Activated T-helper 2 cell treated with anti-CD3 and anti-CD28 coated beads, Interferon-gamma antibody, Interleukin-2, Interleukin-4, amounts not matched to agents 10 μg/mL and 5 μg/mL and 100 μg/mL, durations not matched to agents 14 hours and 24 hours and 36 hours (primary cell): Measurements from ENCODE around the gene CCDC51. TPM values are rescaled to one million over a fixed set of nuclear protein-coding genes. Genes with fewer than 3 reads are reported as not detected.
A peak's percentile ranks its signal among the peaks of the same experiment; 100 is the strongest.
"Not testable (repeated sequence)": the region's sequence is repeated elsewhere in the genome, so short reads cannot be mapped to it uniquely, and the experiment has no call there.

Experiments
- DNase-seq: peaks from one replicate; pipeline ENCODE4 v3.0.0; 2021; ENCODE audit warnings: low spot score
- H3K27ac Mint-ChIP-seq: one replicate; pipeline ENCODE4 v1.8.0; 2021; ENCODE audit warnings: mixed read lengths
- H3K27me3 Mint-ChIP-seq: one replicate; pipeline ENCODE4 v1.8.0; 2021; ENCODE audit warnings: low read depth, mixed read lengths
- H3K36me3 Mint-ChIP-seq: one replicate; pipeline ENCODE4 v1.8.0; 2021; ENCODE audit warnings: low read depth, mixed read lengths
- H3K4me1 Mint-ChIP-seq: one replicate; pipeline ENCODE4 v1.8.0; 2021; ENCODE audit warnings: low read depth, mixed read lengths
- H3K4me3 Mint-ChIP-seq: one replicate; pipeline ENCODE4 v1.8.0; 2021; ENCODE audit warnings: low read depth, mild to moderate bottlenecking, moderate library complexity, mixed read lengths
- H3K9me3 Mint-ChIP-seq: one replicate; pipeline ENCODE4 v1.8.0; 2021; ENCODE audit warnings: mixed read lengths
- intact Hi-C: fragments of 100-400 bp; cut with micrococcal nuclease; formaldehyde crosslinking; loops from one replicate; pipeline ENCODE4 v1.15.1; 2023
- total RNA-seq: library from RNA; stranded (reverse); gene quantifications from 2 replicates; pipeline ENCODE4 v1.2.3, GENCODE V29; 2022

Gene CCDC51
- total RNA-seq, 1 donor from 2014 or later: 22.2 TPM

DNA sequence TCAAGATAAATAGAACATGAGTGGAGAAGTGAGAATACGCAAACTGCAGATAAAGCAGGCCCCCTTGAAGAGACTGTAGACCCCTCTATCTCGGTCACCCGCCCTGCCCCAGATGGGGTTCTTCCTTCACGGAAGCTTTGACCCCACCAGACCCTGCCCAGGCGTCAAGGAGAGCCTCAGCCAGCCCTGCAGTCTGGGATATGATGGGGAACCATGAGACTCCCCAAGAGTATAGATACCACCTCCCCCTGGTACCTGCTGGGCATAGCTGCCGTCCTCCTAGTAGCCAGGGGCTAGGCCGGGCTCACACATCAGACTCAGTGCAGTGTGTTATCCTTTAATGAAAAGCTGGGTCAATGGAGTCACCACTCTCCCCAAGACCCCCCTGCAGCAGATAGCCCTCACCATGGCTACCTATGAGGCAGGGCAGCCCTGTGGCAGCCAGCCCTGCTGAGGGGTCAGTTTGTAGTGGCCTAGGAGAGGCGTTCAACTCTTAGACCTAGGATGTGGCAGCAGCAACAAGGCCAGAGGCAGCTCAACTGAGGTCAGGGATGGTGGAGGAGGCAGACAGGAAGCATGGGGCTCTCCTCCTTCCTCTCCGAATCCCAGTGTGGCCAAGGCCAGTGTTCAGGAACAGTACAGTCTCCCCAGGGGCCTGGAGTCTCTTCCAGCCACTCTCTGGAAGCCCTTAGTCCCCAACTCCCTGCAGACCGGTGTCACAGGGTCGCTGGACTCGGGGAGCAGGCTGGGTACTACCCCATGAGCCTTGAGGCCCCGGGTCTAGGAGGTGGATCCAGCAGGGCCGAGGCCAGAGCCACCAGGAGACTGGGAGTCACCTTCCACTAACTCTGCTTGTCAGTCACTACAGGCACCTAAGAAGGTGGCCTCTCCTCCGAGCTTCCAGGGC lies 36.1 kb downstream of the CCDC51 start:
- Mint-ChIP-seq H3K36me3 (no peaks in the 10 kb centered on the region), H3K27ac (no peak overlapping the region), H3K27me3 (no peaks in the 10 kb centered on the region), H3K4me1 (no peaks in the 10 kb centered on the region), H3K9me3 (no peaks in the 10 kb centered on the region), H3K4me3 (no peak overlapping the region)
- intact Hi-C loops: loop anchor here (5.0 kb wide), 1 partner anchor 234 kb away; the partner anchor contains the start of gene SLC26A6
- no peak for DNase-seq

GRCh38 chr3:48402907-48403306 lies 37.0 kb downstream of the CCDC51 start:
- H3K36me3 Mint-ChIP-seq: no peaks in the 10 kb centered on the region
- DNase-seq: no peak
- H3K4me3 Mint-ChIP-seq: no peak overlapping the region
- no peaks in the 10 kb centered on the region for H3K4me1 Mint-ChIP-seq
- no peaks in the 10 kb centered on the region for H3K27me3 Mint-ChIP-seq
- H3K27ac Mint-ChIP-seq: no peak overlapping the region
- H3K9me3 Mint-ChIP-seq: no peaks in the 10 kb centered on the region
- intact Hi-C loops: loop anchor here (5.0 kb wide), 1 partner anchor 234 kb away; the partner anchor contains the start of gene SLC26A6

DNA sequence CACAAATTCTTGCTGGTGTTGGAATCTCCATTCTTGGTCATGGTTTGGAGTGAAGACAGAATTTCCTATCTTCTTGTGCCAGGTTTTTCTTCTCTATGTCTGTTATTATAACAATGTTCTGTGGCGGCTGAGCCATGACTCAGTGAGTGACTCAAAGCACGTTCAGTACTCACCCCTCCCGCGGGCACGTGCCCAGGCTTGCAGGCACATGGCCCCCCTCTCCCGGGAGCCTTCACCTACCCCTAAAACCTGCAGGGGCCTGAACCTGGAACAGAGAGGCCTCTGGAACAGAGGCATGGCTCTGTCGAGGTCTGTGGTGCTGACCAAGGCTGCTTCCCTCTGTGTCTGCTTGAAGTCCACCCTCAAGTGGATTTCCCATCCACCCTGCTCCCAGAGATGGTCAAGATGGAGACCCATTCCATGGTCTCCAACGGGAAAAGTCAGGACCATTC lies 37.6 kb downstream of the CCDC51 start:
- no peaks in the 10 kb centered on the region for H3K27me3 Mint-ChIP-seq
- H3K27ac Mint-ChIP-seq: no peak overlapping the region
- intact Hi-C loops: loop anchor here (5.0 kb wide), 1 partner anchor 235 kb away; the partner anchor contains the start of gene SLC26A6
- no peaks in the 10 kb centered on the region for H3K36me3 Mint-ChIP-seq
- DNase-seq: peak; percentile 7
- H3K9me3 Mint-ChIP-seq: no peaks in the 10 kb centered on the region
- H3K4me3 Mint-ChIP-seq: no peak overlapping the region
- no peaks in the 10 kb centered on the region for H3K4me1 Mint-ChIP-seq

- H3K4me3 Mint-ChIP-seq, H3K36me3 Mint-ChIP-seq, H3K27ac Mint-ChIP-seq, H3K4me1 Mint-ChIP-seq, H3K9me3 Mint-ChIP-seq, DNase-seq, H3K27me3 Mint-ChIP-seq: not testable (repeated sequence)
- intact Hi-C loops: loop anchor here (1.0 to 5.0 kb wide), 3 partner anchors 35 to 236 kb away; partner anchors contain the start of gene SLC26A6
Measured at GRCh38 chr3:48401434-48401901, 38.5 kb downstream of the CCDC51 start.

DNA sequence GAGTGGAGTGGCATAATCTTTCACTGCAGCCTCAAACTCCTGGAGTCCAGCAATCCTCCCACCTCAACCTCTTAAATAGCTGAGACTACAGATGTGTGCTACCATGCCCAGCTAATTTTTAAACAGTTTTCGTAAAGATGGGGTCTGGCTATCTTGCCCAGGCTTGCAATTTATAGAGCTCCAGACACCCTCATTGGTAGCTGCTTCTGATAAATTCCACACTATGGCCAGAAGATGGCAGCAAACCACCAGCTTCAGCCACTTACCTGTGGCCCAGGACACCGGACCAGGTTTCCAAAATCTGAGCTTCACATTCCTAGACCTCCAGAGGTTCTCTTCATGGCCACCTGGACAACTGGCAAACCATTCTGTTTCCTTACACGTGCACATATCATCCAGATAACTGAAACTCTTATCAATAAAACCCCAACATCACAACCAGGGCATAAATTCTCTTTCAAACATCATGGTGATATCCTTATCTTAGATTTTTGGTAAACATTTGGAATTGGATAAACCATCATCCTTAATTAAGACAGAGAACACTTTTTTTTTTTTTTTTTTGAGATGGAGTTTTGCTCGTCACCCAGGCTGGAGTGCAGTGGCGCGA lies 39.0 kb downstream of the CCDC51 start:
- H3K9me3 Mint-ChIP-seq: no peaks in the 10 kb centered on the region
- no peaks in the 10 kb centered on the region for H3K36me3 Mint-ChIP-seq
- no peaks in the 10 kb centered on the region for H3K4me1 Mint-ChIP-seq
- H3K27me3 Mint-ChIP-seq: no peaks in the 10 kb centered on the region
- no peak overlapping the region for H3K4me3 Mint-ChIP-seq
- intact Hi-C loops: loop anchor here (1.0 to 5.0 kb wide), 3 partner anchors 35 to 236 kb away; partner anchors contain the start of gene SLC26A6
- no peak overlapping the region for H3K27ac Mint-ChIP-seq
- DNase-seq: peak; percentile 41

GRCh38 chr3:48399387-48400172 lies 40.3 kb downstream of the CCDC51 start:
- Mint-ChIP-seq H3K36me3 (no peaks in the 10 kb centered on the region), H3K27ac (no peak overlapping the region), H3K4me1 (no peaks in the 10 kb centered on the region), H3K27me3 (peaks cover 2% of the 10 kb centered on the region), H3K9me3 (no peaks in the 10 kb centered on the region), H3K4me3 (no peak overlapping the region)
- intact Hi-C loops: loop anchor here (2.0 to 5.0 kb wide), 2 partner anchors 149 to 238 kb away; partner anchors contain the start of gene SLC26A6
- DNase-seq: peak; percentile 6

DNA sequence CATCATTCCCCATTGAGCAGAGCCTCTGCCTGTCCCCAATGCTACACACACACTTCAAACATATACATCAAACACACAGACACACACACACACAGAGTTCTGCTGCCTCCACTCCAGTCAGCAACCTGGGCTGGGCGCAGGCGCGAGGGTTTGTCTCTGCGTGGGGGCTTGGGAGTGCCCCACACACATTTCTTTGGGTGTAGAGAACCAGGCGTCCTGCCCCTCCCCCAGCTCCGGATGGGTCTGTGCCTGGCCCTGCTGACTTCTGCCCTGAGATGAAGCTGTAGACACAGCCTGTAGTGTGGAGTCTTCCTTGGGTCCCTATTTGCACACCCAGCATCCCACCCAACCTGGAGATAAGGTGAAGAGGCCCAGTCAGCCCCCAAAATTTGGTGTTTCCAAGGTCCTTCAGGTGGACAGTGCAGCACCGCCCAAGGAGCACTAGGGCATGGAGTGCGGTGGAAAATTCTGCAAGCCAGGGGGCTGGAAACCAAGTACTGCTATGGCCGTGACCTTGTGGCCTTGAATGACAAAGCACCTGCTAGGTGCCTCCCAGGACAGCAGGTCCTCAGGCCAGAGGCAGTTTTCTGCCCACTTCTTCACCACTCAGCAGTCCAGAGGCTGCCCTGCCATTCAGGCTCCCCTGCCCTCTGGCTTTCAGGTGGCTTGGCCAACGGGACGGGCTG lies 41.1 kb downstream of the CCDC51 start:
- Mint-ChIP-seq H3K27ac (no peak overlapping the region), H3K9me3 (no peaks in the 10 kb centered on the region), H3K36me3 (no peaks in the 10 kb centered on the region), H3K4me1 (no peaks in the 10 kb centered on the region), H3K4me3 (no peak overlapping the region), H3K27me3 (peaks cover 2% of the 10 kb centered on the region)
- intact Hi-C loops: no loop called here
- no peak for DNase-seq

DNA sequence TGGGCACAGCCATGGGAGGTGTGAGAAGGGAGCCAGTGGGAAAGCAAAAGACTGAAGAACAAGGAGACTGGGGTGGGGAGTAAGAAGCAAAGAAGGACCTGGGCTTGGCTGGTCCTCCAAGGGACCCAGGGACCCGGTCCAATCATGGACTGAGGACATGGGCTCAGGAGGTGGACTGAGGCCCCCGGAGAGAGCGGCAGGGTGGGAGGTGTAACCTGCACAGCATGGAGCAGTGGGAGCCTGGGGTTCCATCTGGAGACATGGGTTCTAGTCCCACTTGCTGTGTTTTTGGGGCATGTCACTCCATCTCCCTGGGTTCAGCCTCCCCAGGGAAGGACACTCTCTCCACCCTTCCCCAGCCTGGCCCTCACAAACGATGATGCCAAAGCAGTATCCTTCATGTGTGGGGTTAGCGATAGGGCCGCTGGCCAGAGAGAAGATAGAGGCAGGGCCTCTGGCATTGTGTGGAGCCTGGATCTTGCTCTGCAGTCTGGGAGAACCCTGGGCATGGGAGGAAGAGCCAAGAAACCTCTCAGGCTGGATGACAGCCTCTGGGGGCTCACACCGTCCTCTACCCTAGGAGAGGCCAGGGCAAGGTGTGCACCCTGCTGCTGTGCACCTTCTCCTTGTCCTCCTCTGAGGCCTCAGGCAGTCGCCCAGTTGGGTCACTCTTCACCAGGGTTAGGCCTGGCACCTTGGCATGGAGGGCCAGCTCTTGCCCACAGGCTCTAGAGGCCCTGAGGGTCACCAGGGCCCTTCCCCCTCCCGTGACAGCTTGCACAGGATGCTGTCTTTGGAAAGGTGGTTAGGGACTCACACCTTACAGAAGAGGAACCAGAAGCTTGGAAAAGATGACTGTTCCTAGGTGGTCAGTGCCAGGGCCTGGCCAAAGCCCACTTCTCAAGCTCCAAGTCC lies 41.9 kb downstream of the CCDC51 start:
- no peak for DNase-seq
- Mint-ChIP-seq H3K4me3 (no peak overlapping the region), H3K27ac (no peak overlapping the region), H3K36me3 (no peaks in the 10 kb centered on the region), H3K9me3 (no peaks in the 10 kb centered on the region), H3K4me1 (no peaks in the 10 kb centered on the region), H3K27me3 (peaks cover 5% of the 10 kb centered on the region)
- intact Hi-C loops: no loop called here

DNA sequence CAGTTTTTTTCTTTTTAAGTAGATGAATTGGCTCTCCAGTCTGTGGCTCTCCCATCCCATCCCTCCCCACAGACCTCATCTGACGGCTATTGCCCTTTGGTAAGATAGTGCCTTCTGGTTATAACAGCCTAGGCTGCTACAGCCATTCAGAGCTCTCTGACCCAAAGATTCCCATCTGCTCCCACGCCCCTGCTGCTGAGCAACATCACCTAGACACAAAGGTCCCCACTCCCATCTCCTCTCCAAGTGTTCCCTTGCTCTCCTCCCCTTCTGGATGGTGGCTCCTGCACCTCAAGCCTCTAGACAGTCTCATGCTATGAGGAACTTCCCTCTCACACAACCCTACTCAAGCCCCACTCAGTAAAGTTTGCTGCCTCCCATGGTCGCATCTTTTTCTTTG lies 44.2 kb downstream of the CCDC51 start:
- Mint-ChIP-seq H3K27me3 (peaks cover 17% of the 10 kb centered on the region), H3K9me3 (no peaks in the 10 kb centered on the region), H3K4me3 (no peak overlapping the region), H3K4me1 (no peaks in the 10 kb centered on the region), H3K36me3 (no peaks in the 10 kb centered on the region), H3K27ac (no peak overlapping the region)
- no peak for DNase-seq
- intact Hi-C loops: no loop called here

DNA sequence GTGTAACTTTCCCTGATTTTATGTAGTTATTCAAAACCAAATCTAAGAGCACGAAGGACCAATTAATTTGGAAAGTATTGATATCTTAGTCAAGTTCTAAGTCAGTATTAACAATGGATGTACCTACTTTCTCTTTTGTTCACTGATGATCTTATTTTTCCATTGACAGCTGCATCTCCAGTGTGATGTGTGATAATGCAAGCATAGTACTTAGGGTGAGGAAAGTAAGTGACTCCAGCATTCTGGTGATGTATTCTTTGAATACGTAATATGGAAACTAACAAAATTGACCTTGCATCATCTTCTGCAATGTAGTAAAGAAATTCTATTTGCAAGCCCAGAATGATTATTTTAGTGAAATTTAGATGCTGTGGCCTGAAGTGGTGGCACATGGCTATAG lies 45.5 kb downstream of the CCDC51 start:
- no peaks in the 10 kb centered on the region for H3K4me1 Mint-ChIP-seq
- no peaks in the 10 kb centered on the region for H3K9me3 Mint-ChIP-seq
- H3K4me3 Mint-ChIP-seq: no peak overlapping the region
- no peak for DNase-seq
- peaks cover 24% of the 10 kb centered on the region for H3K27me3 Mint-ChIP-seq
- no peak overlapping the region for H3K27ac Mint-ChIP-seq
- H3K36me3 Mint-ChIP-seq: no peaks in the 10 kb centered on the region
- intact Hi-C loops: no loop called here

- H3K27me3 Mint-ChIP-seq: peaks cover 60% of the 10 kb centered on the region
- no peaks in the 10 kb centered on the region for H3K36me3 Mint-ChIP-seq
- intact Hi-C loops: no loop called here
- H3K4me1 Mint-ChIP-seq: no peaks in the 10 kb centered on the region
- no peak for DNase-seq
- H3K4me3 Mint-ChIP-seq: no peak overlapping the region
- no peaks in the 10 kb centered on the region for H3K9me3 Mint-ChIP-seq
- H3K27ac Mint-ChIP-seq: no peak overlapping the region
Measured at GRCh38 chr3:48388966-48389365, 51.0 kb downstream of the CCDC51 start.
